DOHH2 (cell line): Measurements from ENCODE around the gene BHLHE41.

Experiments used
- H3F3A ChIP-seq: fragments of 200-600 bp; sonication (generic), shearing (Covaris generic); 2 replicates; pipeline ENCODE4 v1.6.0; 2016; ENCODE audit warnings: antibody characterized with exemption, mild to moderate bottlenecking; ENCODE audit not compliant: control insufficient read depth, insufficient read depth
- H3K27ac ChIP-seq: fragments of 200-600 bp; sonication (generic); 2 replicates; pipeline ENCODE4 v1.5.1; 2014; ENCODE audit warnings: low read depth, mild to moderate bottlenecking, low read length, moderate library complexity
- H3K27me3 ChIP-seq: fragments of 200-600 bp; sonication (generic); 2 replicates; pipeline ENCODE4 v1.6.1; 2014; ENCODE audit warnings: mild to moderate bottlenecking, low read length, mixed read lengths; ENCODE audit not compliant: control insufficient read depth
- H3K36me3 ChIP-seq: fragments of 200-600 bp; sonication (generic); 2 replicates; pipeline ENCODE4 v1.6.1; 2014; ENCODE audit warnings: mild to moderate bottlenecking, low read length, moderate library complexity, mixed read lengths; ENCODE audit not compliant: control insufficient read depth
- H3K4me1 ChIP-seq: fragments of 200-600 bp; sonication (generic); 2 replicates; pipeline ENCODE4 v1.6.1; 2014; ENCODE audit warnings: mild to moderate bottlenecking, low read length, mixed read lengths; ENCODE audit not compliant: control insufficient read depth
- H3K4me2 ChIP-seq: fragments of 200-600 bp; sonication (generic); 2 replicates; pipeline ENCODE4 v1.6.0; 2014; ENCODE audit warnings: mild to moderate bottlenecking, low read length, moderate library complexity
- H3K4me3 ChIP-seq: fragments of 200-600 bp; sonication (generic); 2 replicates; pipeline ENCODE4 v1.5.1; 2014; ENCODE audit warnings: mild to moderate bottlenecking, low read length, mixed read lengths
- H3K79me2 ChIP-seq: fragments of 200-600 bp; sonication (generic); 2 replicates; pipeline ENCODE4 v1.6.1; 2014; ENCODE audit warnings: mild to moderate bottlenecking, low read length, mixed read lengths; ENCODE audit not compliant: control insufficient read depth
- H3K9me2 ChIP-seq: fragments of 200-600 bp; sonication (generic); replicated peaks from 2 replicates; pipeline ENCODE4 v1.6.1; 2014; ENCODE audit warnings: mild to moderate bottlenecking, low read length, mixed read lengths; ENCODE audit not compliant: control insufficient read depth
- H3K9me3 ChIP-seq: fragments of 200-600 bp; sonication (generic); 2 replicates; pipeline ENCODE4 v1.6.1; 2014; ENCODE audit warnings: antibody characterized with exemption, low read length, mixed read lengths; ENCODE audit not compliant: control insufficient read depth, insufficient read depth
- H4K20me1 ChIP-seq: fragments of 200-600 bp; sonication (generic); 2 replicates; pipeline ENCODE4 v1.6.0; 2014; ENCODE audit warnings: low read depth, mild to moderate bottlenecking, antibody characterized with exemption, low read length, moderate library complexity; ENCODE audit not compliant: control insufficient read depth, insufficient read depth
- EZH2phosphoT487 ChIP-seq: fragments of 200-600 bp; sonication (generic); IDR thresholded peaks from 2 replicates; pipeline ENCODE4 v1.6.1; 2017; ENCODE audit warnings: borderline replicate concordance, mild to moderate bottlenecking, antibody characterized with exemption, low read length, moderate library complexity, mixed read lengths
- TF ChIP-seq, protein P1 (sequence below): fragments of 200-600 bp; sonication (generic); IDR thresholded peaks from one replicate; pipeline ENCODE4 v1.5.1; 2014; ENCODE audit warnings: antibody characterized with exemption, mild to moderate bottlenecking, low read depth, low read length; ENCODE audit not compliant: poor library complexity, severe bottlenecking

Gene BHLHE41

GRCh38 chr12:26153421-26154154 lies 28.8 kb upstream of the BHLHE41 start:
- TF ChIP-seq, protein P1, sequence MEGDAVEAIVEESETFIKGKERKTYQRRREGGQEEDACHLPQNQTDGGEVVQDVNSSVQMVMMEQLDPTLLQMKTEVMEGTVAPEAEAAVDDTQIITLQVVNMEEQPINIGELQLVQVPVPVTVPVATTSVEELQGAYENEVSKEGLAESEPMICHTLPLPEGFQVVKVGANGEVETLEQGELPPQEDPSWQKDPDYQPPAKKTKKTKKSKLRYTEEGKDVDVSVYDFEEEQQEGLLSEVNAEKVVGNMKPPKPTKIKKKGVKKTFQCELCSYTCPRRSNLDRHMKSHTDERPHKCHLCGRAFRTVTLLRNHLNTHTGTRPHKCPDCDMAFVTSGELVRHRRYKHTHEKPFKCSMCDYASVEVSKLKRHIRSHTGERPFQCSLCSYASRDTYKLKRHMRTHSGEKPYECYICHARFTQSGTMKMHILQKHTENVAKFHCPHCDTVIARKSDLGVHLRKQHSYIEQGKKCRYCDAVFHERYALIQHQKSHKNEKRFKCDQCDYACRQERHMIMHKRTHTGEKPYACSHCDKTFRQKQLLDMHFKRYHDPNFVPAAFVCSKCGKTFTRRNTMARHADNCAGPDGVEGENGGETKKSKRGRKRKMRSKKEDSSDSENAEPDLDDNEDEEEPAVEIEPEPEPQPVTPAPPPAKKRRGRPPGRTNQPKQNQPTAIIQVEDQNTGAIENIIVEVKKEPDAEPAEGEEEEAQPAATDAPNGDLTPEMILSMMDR: no peak
- no peak for TF ChIP-seq EZH2phosphoT487
- H3K4me3 ChIP-seq: no peak overlapping the region
- H3K4me1 ChIP-seq: peaks cover 36% of the 10 kb centered on the region
- no peak overlapping the region for H3K27ac ChIP-seq
- H3F3A ChIP-seq: peaks cover 21% of the 10 kb centered on the region
- H3K27me3 ChIP-seq: peaks cover 75% of the 10 kb centered on the region
- H3K4me2 ChIP-seq: no peak overlapping the region
- H3K9me2 ChIP-seq: no peaks in the 10 kb centered on the region
- no peaks in the 10 kb centered on the region for H4K20me1 ChIP-seq
- H3K9me3 ChIP-seq: no peaks in the 10 kb centered on the region
- H3K79me2 ChIP-seq: no peaks in the 10 kb centered on the region
- H3K36me3 ChIP-seq: no peaks in the 10 kb centered on the region

- H3K4me2 ChIP-seq: no peak overlapping the region
- H3K9me2 ChIP-seq: no peaks in the 10 kb centered on the region
- no peak overlapping the region for H3K27ac ChIP-seq
- H3F3A ChIP-seq: peaks cover 21% of the 10 kb centered on the region
- H3K79me2 ChIP-seq: no peaks in the 10 kb centered on the region
- no peak overlapping the region for H3K4me3 ChIP-seq
- peaks cover 74% of the 10 kb centered on the region for H3K27me3 ChIP-seq
- H3K36me3 ChIP-seq: no peaks in the 10 kb centered on the region
- no peaks in the 10 kb centered on the region for H4K20me1 ChIP-seq
- H3K4me1 ChIP-seq: peaks cover 28% of the 10 kb centered on the region
- TF ChIP-seq EZH2phosphoT487: no peak
- TF ChIP-seq, protein P1: no peak
- H3K9me3 ChIP-seq: no peaks in the 10 kb centered on the region
Observed at GRCh38 chr12:26152507-26153102, 27.8 kb upstream of the BHLHE41 start.

- no peaks in the 10 kb centered on the region for H3K9me3 ChIP-seq
- no peaks in the 10 kb centered on the region for H3K36me3 ChIP-seq
- no peak for TF ChIP-seq EZH2phosphoT487
- TF ChIP-seq, protein P1: no peak
- no peak overlapping the region for H3K27ac ChIP-seq
- H3K27me3 ChIP-seq: peaks cover 82% of the 10 kb centered on the region
- H4K20me1 ChIP-seq: no peaks in the 10 kb centered on the region
- no peaks in the 10 kb centered on the region for H3K79me2 ChIP-seq
- H3K4me1 ChIP-seq: peaks cover 11% of the 10 kb centered on the region
- H3K4me3 ChIP-seq: no peak overlapping the region
- no peaks in the 10 kb centered on the region for H3K9me2 ChIP-seq
- no peak overlapping the region for H3K4me2 ChIP-seq
- H3F3A ChIP-seq: peaks cover 5% of the 10 kb centered on the region
Observed at GRCh38 chr12:26150736-26151450, 26.1 kb upstream of the BHLHE41 start.
